ENCODE data around the gene CAT.

GRCh38 chr11:34423300-34423699 lies 15.4 kb upstream of the CAT start:
- TF ChIP-seq SUZ12 (IDR thresholded peaks at IDR 0.05; ENCODE audit: extremely low read depth, insufficient read depth, insufficient read length): no peak
- TF ChIP-seq YY1 (IDR thresholded peaks at IDR 0.05; ENCODE audit: insufficient read depth, insufficient read length): no peak

Measured in NT2/D1 (cell line).